Measurements from ENCODE around the gene NAV2. TPM values are rescaled to one million over a fixed set of nuclear protein-coding genes. Genes with fewer than 3 reads are reported as not detected.
A peak's percentile ranks its signal among the peaks of the same experiment; 100 is the strongest.

Gene NAV2
- total RNA-seq, 4 donors from 2014 or later: 9.6 to 40.0 (median 23.1) TPM

DNA sequence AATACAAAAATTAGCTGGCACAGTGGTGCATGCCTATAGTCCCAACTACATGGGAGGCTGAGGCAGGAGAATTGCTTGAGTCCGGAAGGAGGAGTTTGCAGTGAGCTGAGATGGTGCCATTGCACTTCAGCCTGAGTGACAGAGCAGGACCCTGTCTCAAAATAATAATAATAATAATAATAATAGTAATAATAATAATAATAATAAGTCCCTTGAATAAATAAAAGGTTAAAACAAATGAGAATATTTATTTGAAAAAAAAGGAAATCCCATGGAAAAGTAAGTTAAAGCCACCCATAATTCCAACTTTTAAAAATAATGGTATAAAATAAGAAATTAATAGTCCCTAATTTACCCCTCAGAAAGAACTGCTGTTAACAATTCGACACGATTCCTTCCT is 10.0 kb upstream of the NAV2 start:
- no peak for TF ChIP-seq EP300 (IDR thresholded peaks at IDR 0.05; ENCODE audit: low read depth)
- TF ChIP-seq, protein P1, sequence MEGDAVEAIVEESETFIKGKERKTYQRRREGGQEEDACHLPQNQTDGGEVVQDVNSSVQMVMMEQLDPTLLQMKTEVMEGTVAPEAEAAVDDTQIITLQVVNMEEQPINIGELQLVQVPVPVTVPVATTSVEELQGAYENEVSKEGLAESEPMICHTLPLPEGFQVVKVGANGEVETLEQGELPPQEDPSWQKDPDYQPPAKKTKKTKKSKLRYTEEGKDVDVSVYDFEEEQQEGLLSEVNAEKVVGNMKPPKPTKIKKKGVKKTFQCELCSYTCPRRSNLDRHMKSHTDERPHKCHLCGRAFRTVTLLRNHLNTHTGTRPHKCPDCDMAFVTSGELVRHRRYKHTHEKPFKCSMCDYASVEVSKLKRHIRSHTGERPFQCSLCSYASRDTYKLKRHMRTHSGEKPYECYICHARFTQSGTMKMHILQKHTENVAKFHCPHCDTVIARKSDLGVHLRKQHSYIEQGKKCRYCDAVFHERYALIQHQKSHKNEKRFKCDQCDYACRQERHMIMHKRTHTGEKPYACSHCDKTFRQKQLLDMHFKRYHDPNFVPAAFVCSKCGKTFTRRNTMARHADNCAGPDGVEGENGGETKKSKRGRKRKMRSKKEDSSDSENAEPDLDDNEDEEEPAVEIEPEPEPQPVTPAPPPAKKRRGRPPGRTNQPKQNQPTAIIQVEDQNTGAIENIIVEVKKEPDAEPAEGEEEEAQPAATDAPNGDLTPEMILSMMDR (IDR thresholded peaks at IDR 0.05): no peak
- TF ChIP-seq POLR2A (IDR thresholded peaks at IDR 0.05): no peak
- no peak for TF ChIP-seq POLR2AphosphoS5 (IDR thresholded peaks at IDR 0.05)
- H3K36me3 ChIP-seq: no peaks in the 10 kb centered on the region
- no peaks in the 10 kb centered on the region for H3K9me3 ChIP-seq
- in situ Hi-C loops (cut with MboI; ENCODE audit: low pct_ligation_motif_present in 1 of 4, low pct_unique_long_range_greater_than_20kb in 1 of 4, low sequenced_read_pairs in 3 of 4): no loop called here
- peaks cover 2 to 14% (median 5%) of the 10 kb centered on the region in 4 donors for H3K4me1 ChIP-seq
- no peaks in the 10 kb centered on the region for H3K27me3 ChIP-seq
- no peak for DNase-seq
- H3K27ac ChIP-seq: peak overlapping the region in 3 of 4 donors; percentile 50 to 67 (median 54)
- WGBS, 2 donors (ENCODE audit: low coverage in 1 of 2): 91 to 96% methylated on average over 2 to 3 of the region's 3 CpGs
- intact Hi-C loops (cut with DNase I; ENCODE audit: low total_unique reads): no loop called here
- H3K4me3 ChIP-seq: no peak overlapping the region

GRCh38 chr11:19703211-19703610 is 9.4 kb upstream of the NAV2 start:
- intact Hi-C loops (cut with DNase I; ENCODE audit: low total_unique reads) (no loop called here), in situ Hi-C loops (cut with MboI; ENCODE audit: low pct_ligation_motif_present in 1 of 4, low pct_unique_long_range_greater_than_20kb in 1 of 4, low sequenced_read_pairs in 3 of 4) (no loop called here)
- Histone ChIP-seq H3K4me1 (peaks cover 0 to 14% (median 5%) of the 10 kb centered on the region in 4 donors), H3K9me3 (no peaks in the 10 kb centered on the region), H3K36me3 (no peaks in the 10 kb centered on the region), H3K27ac (peak overlapping the region; percentile 15 to 67 (median 52)), H3K27me3 (no peaks in the 10 kb centered on the region), H3K4me3 (no peak overlapping the region)
- peak; percentile 59 for TF ChIP-seq EP300 (IDR thresholded peaks at IDR 0.05; ENCODE audit: low read depth)
- no peak for TF ChIP-seq POLR2A (IDR thresholded peaks at IDR 0.05)
- TF ChIP-seq POLR2AphosphoS5 (IDR thresholded peaks at IDR 0.05): peak in 2 of 3 donors; percentile 79 to 88
- 59 to 84% methylated on average over 3 to 7 of the region's 7 CpGs for WGBS, 2 donors (ENCODE audit: low coverage in 1 of 2)
- DNase-seq: no peak

- H3K27me3 ChIP-seq: no peaks in the 10 kb centered on the region
- H3K27ac ChIP-seq: peak overlapping the region; percentile 6 to 67 (median 32)
- no peaks in the 10 kb centered on the region for H3K36me3 ChIP-seq
- in situ Hi-C loops (cut with MboI; ENCODE audit: low pct_ligation_motif_present in 1 of 4, low pct_unique_long_range_greater_than_20kb in 1 of 4, low sequenced_read_pairs in 3 of 4): no loop called here
- H3K4me1 ChIP-seq: peaks cover 0 to 14% (median 5%) of the 10 kb centered on the region in 4 donors
- TF ChIP-seq POLR2AphosphoS5 (IDR thresholded peaks at IDR 0.05): no peak
- TF ChIP-seq EP300 (IDR thresholded peaks at IDR 0.05; ENCODE audit: low read depth): no peak
- TF ChIP-seq POLR2A (IDR thresholded peaks at IDR 0.05): no peak
- TF ChIP-seq, protein P1 (IDR thresholded peaks at IDR 0.05): no peak
- intact Hi-C loops (cut with DNase I; ENCODE audit: low total_unique reads): no loop called here
- DNase-seq: no peak
- WGBS, 2 donors (ENCODE audit: low coverage in 1 of 2): 14 to 44% methylated on average over 1 of the region's 1 CpG
- H3K4me3 ChIP-seq: no peak overlapping the region
- no peaks in the 10 kb centered on the region for H3K9me3 ChIP-seq
These were observed 8.4 kb upstream of the NAV2 start for GRCh38 chr11:19704213-19704612.

DNA sequence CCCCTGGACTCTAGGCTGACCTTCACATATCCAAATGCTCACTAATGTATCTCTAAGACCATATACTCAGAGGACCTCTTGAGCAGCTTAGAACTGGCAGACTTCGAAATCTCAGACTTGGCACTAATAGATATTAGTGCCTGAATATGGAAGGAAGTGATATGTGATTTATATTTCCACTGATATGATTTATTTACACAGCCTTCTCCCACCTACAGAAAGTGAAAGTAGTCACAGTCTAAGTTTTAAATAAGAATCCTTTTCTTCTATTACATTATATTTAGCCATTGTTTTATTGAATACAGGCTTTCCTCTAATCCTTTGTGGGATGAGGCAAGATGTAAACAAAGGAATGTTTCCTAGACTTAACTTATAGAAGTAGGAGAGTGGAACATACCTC is 6.7 kb upstream of the NAV2 start:
- Histone ChIP-seq H3K36me3 (no peaks in the 10 kb centered on the region), H3K9me3 (no peaks in the 10 kb centered on the region), H3K4me1 (peaks cover 0 to 14% (median 5%) of the 10 kb centered on the region in 4 donors), H3K27ac (peak overlapping the region; percentile 12 to 48 (median 16)), H3K27me3 (no peaks in the 10 kb centered on the region), H3K4me3 (no peak overlapping the region)
- 33 to 64% methylated on average over 1 of the region's 1 CpG for WGBS, 2 donors (ENCODE audit: low coverage in 1 of 2)
- in situ Hi-C loops (cut with MboI; ENCODE audit: low pct_ligation_motif_present in 1 of 4, low pct_unique_long_range_greater_than_20kb in 1 of 4, low sequenced_read_pairs in 3 of 4): no loop called here
- intact Hi-C loops (cut with DNase I; ENCODE audit: low total_unique reads): no loop called here
- no peak for DNase-seq
- TF ChIP-seq POLR2A (IDR thresholded peaks at IDR 0.05) (no peak), EP300 (IDR thresholded peaks at IDR 0.05; ENCODE audit: low read depth) (no peak), POLR2AphosphoS5 (IDR thresholded peaks at IDR 0.05) (no peak)
- TF ChIP-seq, protein P1 (IDR thresholded peaks at IDR 0.05): no peak

DNA sequence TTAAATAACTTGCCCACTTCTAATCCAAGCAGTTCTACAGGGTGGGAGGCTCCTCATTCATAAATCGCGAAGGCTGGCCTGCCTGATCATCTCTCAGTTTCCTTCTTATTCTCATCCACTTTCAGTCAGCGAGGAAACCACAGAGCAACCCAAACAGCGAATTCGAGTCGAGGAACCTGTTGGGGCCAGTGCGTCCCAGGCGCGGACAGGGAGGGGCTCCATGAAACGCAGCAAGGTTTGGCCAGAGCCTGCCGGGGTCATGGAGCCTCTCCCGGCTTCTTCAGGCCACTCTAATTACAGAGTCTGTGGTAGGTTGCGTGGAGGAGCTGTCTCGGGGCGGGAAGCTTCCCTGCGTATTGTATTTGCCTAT is 741 bp upstream of the NAV2 start:
- H3K27me3 ChIP-seq: peaks cover 33% of the 10 kb centered on the region
- H3K27ac ChIP-seq: peak overlapping the region; percentile 86 to 94 (median 90)
- DNase-seq: peak; percentile 30
- H3K9me3 ChIP-seq: no peaks in the 10 kb centered on the region
- WGBS, 2 donors (ENCODE audit: low coverage in 1 of 2): 0 to 7% methylated on average over 2 to 16 of the region's 16 CpGs
- intact Hi-C loops (cut with DNase I; ENCODE audit: low total_unique reads): loop anchor here (5.0 kb wide), 1 partner anchor 35 kb away; no protein-coding TSS in a partner anchor
- in situ Hi-C loops (cut with MboI; ENCODE audit: low pct_ligation_motif_present in 1 of 4, low pct_unique_long_range_greater_than_20kb in 1 of 4, low sequenced_read_pairs in 3 of 4): no loop called here
- peak overlapping the region; percentile 32 to 77 (median 58) for H3K4me3 ChIP-seq
- peaks cover 0 to 36% (median 23%) of the 10 kb centered on the region in 4 donors for H3K4me1 ChIP-seq
- no peaks in the 10 kb centered on the region for H3K36me3 ChIP-seq
- TF ChIP-seq POLR2AphosphoS5 (IDR thresholded peaks at IDR 0.05): no peak
- TF ChIP-seq, protein P1 (IDR thresholded peaks at IDR 0.05): no peak
- TF ChIP-seq EP300 (IDR thresholded peaks at IDR 0.05; ENCODE audit: low read depth): no peak
- no peak for TF ChIP-seq POLR2A (IDR thresholded peaks at IDR 0.05)

Data from transverse colon (tissue), 4 donors.